Activated CD4-positive, alpha-beta T cell treated with anti-CD3 and anti-CD28 coated beads, Interleukin-2, amount 10 ng/mL, durations not matched to agents 24 days and 14 days (primary cell): Measurements from ENCODE around the gene RAI14. TPM values are rescaled to one million over a fixed set of nuclear protein-coding genes. Genes with fewer than 3 reads are reported as not detected.
"Not testable (repeated sequence)": the region's sequence is repeated elsewhere in the genome, so short reads cannot be mapped to it uniquely, and the experiment has no call there.

Experiments used
- DNase-seq: peaks from one replicate; pipeline ENCODE4 v3.0.0; 2022
- H3K27ac Mint-ChIP-seq: one replicate; pipeline ENCODE4 v1.8.0; 2022; ENCODE audit warnings: mild to moderate bottlenecking, mixed read lengths
- H3K27me3 Mint-ChIP-seq: one replicate; pipeline ENCODE4 v1.8.0; 2022; ENCODE audit warnings: mixed read lengths
- H3K36me3 Mint-ChIP-seq: one replicate; pipeline ENCODE4 v1.8.0; 2022; ENCODE audit warnings: low read depth, mild to moderate bottlenecking, mixed read lengths
- H3K4me1 Mint-ChIP-seq: one replicate; pipeline ENCODE4 v1.8.0; 2021; ENCODE audit warnings: mixed read lengths
- H3K4me3 Mint-ChIP-seq: one replicate; pipeline ENCODE4 v1.8.0; 2022; ENCODE audit warnings: mild to moderate bottlenecking, moderate library complexity, mixed read lengths
- H3K9me3 Mint-ChIP-seq: one replicate; pipeline ENCODE4 v1.8.0; 2021; ENCODE audit warnings: mixed read lengths
- intact Hi-C: fragments of 100-400 bp; cut with micrococcal nuclease; formaldehyde crosslinking; loops from one replicate; pipeline ENCODE4 v1.15.1; 2023
- total RNA-seq: library from RNA; stranded (reverse); gene quantifications from 2 replicates; pipeline ENCODE4 v1.2.3, GENCODE V29; 2022

The RAI14 gene
- total RNA-seq, 1 donor from 2014 or later: 5.1 TPM

GRCh38 chr5:34820593-34820992, 164.5 kb downstream of the RAI14 start:
- no peak for DNase-seq
- H3K27me3 Mint-ChIP-seq: no peaks in the 10 kb centered on the region
- H3K36me3 Mint-ChIP-seq: no peaks in the 10 kb centered on the region
- intact Hi-C loops: no loop called here
- H3K4me1 Mint-ChIP-seq: no peaks in the 10 kb centered on the region
- no peaks in the 10 kb centered on the region for H3K9me3 Mint-ChIP-seq
- no peak overlapping the region for H3K27ac Mint-ChIP-seq
- no peak overlapping the region for H3K4me3 Mint-ChIP-seq

- Mint-ChIP-seq H3K27me3 (no peaks in the 10 kb centered on the region), H3K4me3 (no peak overlapping the region), H3K9me3 (no peaks in the 10 kb centered on the region), H3K4me1 (no peaks in the 10 kb centered on the region), H3K36me3 (no peaks in the 10 kb centered on the region), H3K27ac (no peak overlapping the region)
- intact Hi-C loops: no loop called here
- DNase-seq: no peak
Measured at GRCh38 chr5:34822956-34823715, 167.0 kb downstream of the RAI14 start.

- no peak for DNase-seq
- no peaks in the 10 kb centered on the region for H3K9me3 Mint-ChIP-seq
- H3K27me3 Mint-ChIP-seq: no peaks in the 10 kb centered on the region
- no peak overlapping the region for H3K27ac Mint-ChIP-seq
- H3K4me1 Mint-ChIP-seq: no peaks in the 10 kb centered on the region
- no peak overlapping the region for H3K4me3 Mint-ChIP-seq
- no peaks in the 10 kb centered on the region for H3K36me3 Mint-ChIP-seq
- intact Hi-C loops: no loop called here
Measured at GRCh38 chr5:34826347-34826746, 170.2 kb downstream of the RAI14 start.

GRCh38 chr5:34827588-34828506, 171.7 kb downstream of the RAI14 start:
- Mint-ChIP-seq H3K9me3 (no peaks in the 10 kb centered on the region), H3K4me1 (no peaks in the 10 kb centered on the region), H3K36me3 (no peaks in the 10 kb centered on the region), H3K27ac (no peak overlapping the region), H3K27me3 (no peaks in the 10 kb centered on the region), H3K4me3 (no peak overlapping the region)
- DNase-seq: no peak
- intact Hi-C loops: no loop called here

- H3K4me3 Mint-ChIP-seq, H3K27ac Mint-ChIP-seq, H3K36me3 Mint-ChIP-seq, intact Hi-C loops, H3K9me3 Mint-ChIP-seq, H3K4me1 Mint-ChIP-seq, DNase-seq, H3K27me3 Mint-ChIP-seq: not testable (repeated sequence)
Measured at GRCh38 chr5:34830827-34831226, 174.7 kb downstream of the RAI14 start.

- no peak overlapping the region for H3K4me3 Mint-ChIP-seq
- DNase-seq: no peak
- H3K36me3 Mint-ChIP-seq: no peaks in the 10 kb centered on the region
- no peaks in the 10 kb centered on the region for H3K9me3 Mint-ChIP-seq
- H3K4me1 Mint-ChIP-seq: no peaks in the 10 kb centered on the region
- H3K27ac Mint-ChIP-seq: no peak overlapping the region
- peaks cover 4% of the 10 kb centered on the region for H3K27me3 Mint-ChIP-seq
- intact Hi-C loops: no loop called here
Measured at GRCh38 chr5:34831303-34831702, 175.2 kb downstream of the RAI14 start.

GRCh38 chr5:34832568-34832967, 176.4 kb downstream of the RAI14 start:
- H3K36me3 Mint-ChIP-seq: no peaks in the 10 kb centered on the region
- H3K4me1 Mint-ChIP-seq: no peaks in the 10 kb centered on the region
- H3K27me3 Mint-ChIP-seq: peaks cover 4% of the 10 kb centered on the region
- no peak overlapping the region for H3K27ac Mint-ChIP-seq
- intact Hi-C loops: no loop called here
- DNase-seq: no peak
- no peaks in the 10 kb centered on the region for H3K9me3 Mint-ChIP-seq
- no peak overlapping the region for H3K4me3 Mint-ChIP-seq

GRCh38 chr5:34833090-34833489, 177.0 kb downstream of the RAI14 start:
- Mint-ChIP-seq H3K27me3 (peaks cover 4% of the 10 kb centered on the region), H3K36me3 (no peaks in the 10 kb centered on the region), H3K4me1 (peaks cover under 1% of the 10 kb centered on the region), H3K9me3 (no peaks in the 10 kb centered on the region), H3K27ac (no peak overlapping the region), H3K4me3 (no peak overlapping the region)
- intact Hi-C loops: no loop called here
- no peak for DNase-seq

- H3K4me3 Mint-ChIP-seq: no peak overlapping the region
- H3K27ac Mint-ChIP-seq: no peak overlapping the region
- DNase-seq: no peak
- H3K4me1 Mint-ChIP-seq: peaks cover 8% of the 10 kb centered on the region
- intact Hi-C loops: no loop called here
- H3K9me3 Mint-ChIP-seq: peaks cover 3% of the 10 kb centered on the region
- no peaks in the 10 kb centered on the region for H3K36me3 Mint-ChIP-seq
- H3K27me3 Mint-ChIP-seq: peaks cover 4% of the 10 kb centered on the region
Measured at GRCh38 chr5:34833976-34834793, 178.1 kb downstream of the RAI14 start.

GRCh38 chr5:34834794-34835089, 178.6 kb downstream of the RAI14 start:
- no peaks in the 10 kb centered on the region for H3K36me3 Mint-ChIP-seq
- DNase-seq: no peak
- intact Hi-C loops: loop anchor here (5.0 kb wide), 1 partner anchor 312 kb away; no protein-coding TSS in a partner anchor
- peaks cover 12% of the 10 kb centered on the region for H3K4me1 Mint-ChIP-seq
- H3K4me3 Mint-ChIP-seq: no peak overlapping the region
- peaks cover 6% of the 10 kb centered on the region for H3K27me3 Mint-ChIP-seq
- H3K9me3 Mint-ChIP-seq: peaks cover 3% of the 10 kb centered on the region
- H3K27ac Mint-ChIP-seq: no peak overlapping the region

GRCh38 chr5:34835664-34836063, 179.5 kb downstream of the RAI14 start:
- H3K27me3 Mint-ChIP-seq: peaks cover 8% of the 10 kb centered on the region
- no peak overlapping the region for H3K4me3 Mint-ChIP-seq
- peaks cover 3% of the 10 kb centered on the region for H3K9me3 Mint-ChIP-seq
- no peak for DNase-seq
- H3K27ac Mint-ChIP-seq: no peak overlapping the region
- peaks cover 12% of the 10 kb centered on the region for H3K4me1 Mint-ChIP-seq
- H3K36me3 Mint-ChIP-seq: no peaks in the 10 kb centered on the region
- intact Hi-C loops: loop anchor here (5.0 kb wide), 1 partner anchor 313 kb away; no protein-coding TSS in a partner anchor

GRCh38 chr5:34838785-34839714, 182.9 kb downstream of the RAI14 start, which contains the start of gene TTC23L:
Gene TTC23L (plus strand): TSS chr5:34839164. CDS start chr5:34840672, 1,508 bp downstream.
- Mint-ChIP-seq H3K27me3 (peaks cover 10% of the 10 kb centered on the region), H3K36me3 (no peaks in the 10 kb centered on the region), H3K4me3 (peak within 1 kb of the TSS; percentile 89), H3K9me3 (peaks cover 3% of the 10 kb centered on the region), H3K27ac (peak within 1 kb of the TSS; percentile 79), H3K4me1 (peaks cover 12% of the 10 kb centered on the region)
- peak; percentile 97 for DNase-seq
- intact Hi-C loops: loop anchor here (1.0 to 5.0 kb wide), 3 partner anchors 76 to 1402 kb away; partner anchors contain the start of genes BRIX1, NADK2 and RAD1

GRCh38 chr5:34841816-34842215, 185.7 kb downstream of the RAI14 start:
- intact Hi-C loops: no loop called here
- Mint-ChIP-seq H3K27me3 (peaks cover 6% of the 10 kb centered on the region), H3K36me3 (no peaks in the 10 kb centered on the region), H3K4me1 (peaks cover 12% of the 10 kb centered on the region), H3K4me3 (no peak overlapping the region), H3K9me3 (peaks cover 3% of the 10 kb centered on the region), H3K27ac (no peak overlapping the region)
- no peak for DNase-seq
